Bronchial epithelial cell (primary cell): Measurements from ENCODE around the gene FASLG. TPM values are rescaled to one million over a fixed set of nuclear protein-coding genes. Genes with fewer than 3 reads are reported as not detected.

Source experiments
- DNase-seq: peaks from one replicate; pipeline ENCODE4 v3.0.0-alpha.2; 2010; ENCODE audit warnings: low read depth
- FAIRE-seq: peaks from 2 replicates; lab custom pipeline; 2011; peaks lifted over from hg19 to GRCh38; lab: Jason Lieb, UNC
- H3K27me3 ChIP-seq: 2 replicates; pipeline ENCODE4 v1.5.1; 2011; ENCODE audit warnings: low read length; ENCODE audit not compliant: control insufficient read depth, insufficient read depth
- H3K36me3 ChIP-seq: 2 replicates; pipeline ENCODE4 v1.5.1; 2011; ENCODE audit warnings: low read length; ENCODE audit not compliant: control insufficient read depth, insufficient read depth
- H3K4me3 ChIP-seq: 2 replicates; pipeline ENCODE4 v1.5.1; 2011; ENCODE audit warnings: mild to moderate bottlenecking, low read depth, low read length, control low read depth
- total RNA-seq: library from RNA; depleted of rRNA; stranded (reverse); fragments of >200 nt; gene quantifications from 2 replicates; pipeline ENCODE4 v1.2.1, GENCODE V29; 2014
- TF ChIP-seq, protein P1 (sequence below): IDR thresholded peaks from 2 replicates; pipeline ENCODE4 v1.5.1; 2011; ENCODE audit warnings: mild to moderate bottlenecking, moderate library complexity, low read length, control low read depth, inconsistent platforms; ENCODE audit not compliant: insufficient read depth, severe bottlenecking

Gene FASLG
- total RNA-seq, 1 donor from 2014 or later: not detected

DNA sequence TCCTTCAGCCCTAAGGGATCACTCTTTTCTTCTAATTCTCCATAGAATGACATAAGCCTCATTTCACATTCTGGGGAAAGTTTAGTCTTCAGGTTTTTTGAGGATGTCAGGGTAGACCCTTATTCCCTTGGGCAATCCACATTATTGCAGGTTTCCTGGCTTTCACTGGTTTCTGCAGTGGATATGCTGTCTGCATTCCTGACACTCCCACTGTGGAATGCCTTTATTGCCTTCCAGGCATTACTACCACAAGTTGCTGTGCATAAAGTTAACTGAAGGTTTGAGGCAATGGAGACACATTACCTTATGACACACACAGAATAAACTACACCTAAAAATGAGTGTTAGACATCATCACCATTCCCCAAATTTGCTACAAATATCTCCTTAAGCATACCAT lies 12.7 kb downstream of the FASLG start:
- no peak for FAIRE-seq
- Histone ChIP-seq H3K27me3 (no peaks in the 10 kb centered on the region), H3K36me3 (no peaks in the 10 kb centered on the region), H3K4me3 (no peak overlapping the region)
- DNase-seq: peak; percentile 45
- TF ChIP-seq, protein P1, sequence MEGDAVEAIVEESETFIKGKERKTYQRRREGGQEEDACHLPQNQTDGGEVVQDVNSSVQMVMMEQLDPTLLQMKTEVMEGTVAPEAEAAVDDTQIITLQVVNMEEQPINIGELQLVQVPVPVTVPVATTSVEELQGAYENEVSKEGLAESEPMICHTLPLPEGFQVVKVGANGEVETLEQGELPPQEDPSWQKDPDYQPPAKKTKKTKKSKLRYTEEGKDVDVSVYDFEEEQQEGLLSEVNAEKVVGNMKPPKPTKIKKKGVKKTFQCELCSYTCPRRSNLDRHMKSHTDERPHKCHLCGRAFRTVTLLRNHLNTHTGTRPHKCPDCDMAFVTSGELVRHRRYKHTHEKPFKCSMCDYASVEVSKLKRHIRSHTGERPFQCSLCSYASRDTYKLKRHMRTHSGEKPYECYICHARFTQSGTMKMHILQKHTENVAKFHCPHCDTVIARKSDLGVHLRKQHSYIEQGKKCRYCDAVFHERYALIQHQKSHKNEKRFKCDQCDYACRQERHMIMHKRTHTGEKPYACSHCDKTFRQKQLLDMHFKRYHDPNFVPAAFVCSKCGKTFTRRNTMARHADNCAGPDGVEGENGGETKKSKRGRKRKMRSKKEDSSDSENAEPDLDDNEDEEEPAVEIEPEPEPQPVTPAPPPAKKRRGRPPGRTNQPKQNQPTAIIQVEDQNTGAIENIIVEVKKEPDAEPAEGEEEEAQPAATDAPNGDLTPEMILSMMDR: no peak

DNA sequence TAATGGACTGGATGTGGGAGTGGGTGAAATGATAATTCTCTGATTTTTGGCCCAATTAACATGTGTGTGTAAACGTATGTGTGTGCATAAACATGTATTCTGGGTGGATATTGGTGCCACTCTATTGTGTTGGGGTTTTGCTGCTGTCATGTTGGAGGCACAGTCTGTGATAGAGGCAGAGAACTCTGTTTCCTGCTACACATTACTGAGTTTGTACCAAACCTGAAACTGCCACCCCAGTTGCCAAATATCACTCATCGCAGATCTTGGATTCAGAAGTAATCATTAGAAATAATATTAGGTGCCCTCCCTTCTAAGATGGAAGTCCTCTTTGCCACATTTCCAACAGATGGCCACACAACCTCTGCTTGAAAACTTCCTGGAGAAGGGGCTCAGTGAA lies 13.8 kb downstream of the FASLG start:
- TF ChIP-seq, protein P1: no peak
- Histone ChIP-seq H3K4me3 (no peak overlapping the region), H3K27me3 (no peaks in the 10 kb centered on the region), H3K36me3 (no peaks in the 10 kb centered on the region)
- no peak for DNase-seq
- FAIRE-seq: no peak

DNA sequence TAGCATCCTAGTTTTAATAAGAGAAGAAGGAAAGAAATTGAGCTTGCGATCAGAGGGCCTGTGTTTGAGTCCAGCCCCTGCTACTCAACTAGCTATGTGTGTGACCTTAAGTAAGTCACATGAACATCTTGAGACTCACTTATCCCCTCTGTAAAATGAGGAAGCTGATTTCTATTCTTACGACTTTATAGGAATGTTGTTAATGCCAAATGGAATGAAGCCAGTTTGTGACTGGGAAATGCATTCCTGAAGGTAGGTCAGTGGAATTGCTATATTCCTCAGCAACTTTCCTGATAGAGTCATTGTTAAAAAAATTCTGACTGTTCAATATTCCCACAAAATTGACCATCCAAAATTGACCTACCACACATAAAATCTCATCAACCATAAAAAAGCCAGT lies 14.9 kb downstream of the FASLG start:
- Histone ChIP-seq H3K27me3 (no peaks in the 10 kb centered on the region), H3K36me3 (no peaks in the 10 kb centered on the region), H3K4me3 (no peak overlapping the region)
- FAIRE-seq (no peak), DNase-seq (no peak)
- TF ChIP-seq, protein P1: no peak

DNA sequence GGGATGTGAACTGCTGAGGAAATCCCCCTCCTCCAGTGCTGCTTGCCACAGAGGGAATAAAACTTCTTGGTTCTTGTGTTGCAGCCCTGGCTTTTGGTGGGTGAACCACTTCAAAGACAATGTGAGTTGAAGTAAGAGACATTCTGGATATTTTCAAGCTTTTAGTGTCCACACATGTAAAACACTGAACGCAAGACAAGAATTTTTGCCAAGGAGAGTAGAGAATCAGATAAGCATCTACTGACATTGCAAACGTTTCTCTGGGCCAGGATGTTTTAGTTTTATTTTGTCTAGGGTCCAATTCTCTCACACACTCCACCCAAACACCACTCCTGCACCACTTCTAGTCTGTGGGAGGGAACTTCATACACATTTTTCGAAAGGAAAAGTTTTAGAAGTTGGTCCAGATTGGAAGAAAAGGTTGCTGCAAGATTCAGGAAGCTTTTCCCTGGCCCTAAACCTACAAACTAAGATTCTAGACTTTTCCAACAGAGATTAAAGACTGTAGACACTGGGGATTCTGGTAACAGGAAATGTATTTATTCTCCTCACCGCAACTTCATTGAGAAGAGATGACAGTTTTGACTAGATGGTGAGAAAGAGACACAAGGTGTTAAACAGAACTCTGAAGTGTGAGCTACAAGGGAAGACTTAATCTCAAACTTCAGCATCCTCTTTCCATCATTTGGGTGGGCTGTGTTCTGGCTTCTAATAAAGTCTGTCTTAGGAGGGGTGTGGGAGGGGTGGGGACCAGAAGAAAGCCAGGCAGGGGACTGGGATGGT lies 16.1 kb downstream of the FASLG start:
- TF ChIP-seq, protein P1: no peak
- no peak for DNase-seq
- no peaks in the 10 kb centered on the region for H3K27me3 ChIP-seq
- no peaks in the 10 kb centered on the region for H3K36me3 ChIP-seq
- no peak overlapping the region for H3K4me3 ChIP-seq
- FAIRE-seq: no peak

DNA sequence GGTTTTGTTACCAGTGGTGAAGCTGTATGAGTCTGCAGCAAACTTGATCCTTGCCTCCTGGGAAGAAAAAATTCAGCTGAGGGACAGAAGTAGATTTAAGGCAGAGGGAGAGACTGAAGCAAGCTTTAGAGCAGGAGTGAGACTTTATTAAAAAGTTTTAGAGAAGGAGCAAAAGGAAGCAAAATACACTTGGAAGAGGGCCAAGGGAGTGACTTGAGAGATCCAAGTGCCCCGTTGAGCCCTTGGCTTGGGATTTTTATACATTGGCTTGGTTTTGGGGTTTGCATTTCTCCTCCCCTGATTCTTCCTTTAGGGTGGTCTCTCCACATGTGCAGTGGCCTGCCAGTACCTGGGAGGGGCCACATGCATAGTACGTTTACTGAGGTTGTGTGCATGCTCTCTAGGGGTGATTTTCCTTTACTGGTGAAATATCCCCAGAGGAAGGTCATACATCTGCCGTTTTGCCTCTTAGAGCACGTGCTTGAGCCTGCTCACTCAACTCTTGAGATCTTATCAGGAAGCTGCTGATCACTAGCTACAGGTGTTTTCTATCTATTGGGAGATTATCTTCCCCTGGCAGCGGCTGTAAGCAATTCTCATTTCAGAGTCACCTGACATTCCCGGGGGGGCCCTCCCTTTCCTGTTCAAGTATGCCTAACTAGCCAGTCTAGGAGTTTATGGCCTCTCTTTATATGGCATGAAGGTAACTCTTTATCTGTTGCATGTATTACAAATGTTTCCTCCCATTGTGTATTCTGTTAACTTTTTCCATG lies 20.3 kb downstream of the FASLG start:
- H3K27me3 ChIP-seq: no peaks in the 10 kb centered on the region
- no peak for FAIRE-seq

More for the DNA sequence above, 20.3 kb downstream of the FASLG start:
- DNase-seq: no peak
- Histone ChIP-seq H3K4me3 (no peak overlapping the region), H3K36me3 (no peaks in the 10 kb centered on the region)
- TF ChIP-seq, protein P1: no peak
